Prostate gland (tissue), 2 donors: ENCODE measurements around the gene FRYL. TPM values are rescaled to one million over a fixed set of nuclear protein-coding genes. Genes with fewer than 3 reads are reported as not detected.

ENCODE experiments used
- DNase-seq: peaks from one replicate; pipeline ENCODE4 v3.0.0-alpha.2; 2019; ENCODE audit warnings: low spot score
- H3K27ac ChIP-seq, 2 donors: fragments of 200-600 bp; sonication (generic); 2 replicates each; pipeline ENCODE4 v1.5.1; 2017 to 2019
- H3K27me3 ChIP-seq: fragments of 200-600 bp; sonication (generic); replicated peaks from 2 replicates; pipeline ENCODE4 v1.5.1; 2019; ENCODE audit not compliant: insufficient read depth
- H3K36me3 ChIP-seq, 2 donors: fragments of 200-600 bp; sonication (generic); 1 replicate in 1 of 2; 2 replicates in 1 of 2; pipeline versions ENCODE4 v1.5.1 to v1.8.1; 2017 to 2019
- H3K4me1 ChIP-seq: fragments of 200-600 bp; sonication (generic); replicated peaks from 2 replicates; pipeline ENCODE4 v1.5.1; 2019
- H3K4me3 ChIP-seq, 2 donors: fragments of 200-600 bp; sonication (generic); 2 replicates each; pipeline ENCODE4 v1.5.1; 2017 to 2019
- H3K9me3 ChIP-seq: fragments of 200-600 bp; sonication (generic); 2 replicates; pipeline ENCODE4 v1.5.1; 2017
- POLR2A ChIP-seq: fragments of 450-650 bp; IDR thresholded peaks from one replicate; pipeline ENCODE4 v1.6.1; 2016; ENCODE audit warnings: antibody characterized with exemption, mild to moderate bottlenecking
- POLR2AphosphoS5 ChIP-seq: sonication (generic); formaldehyde crosslinking; IDR thresholded peaks from one replicate; pipeline ENCODE4 v1.6.1; 2017; ENCODE audit warnings: antibody characterized with exemption
- WGBS: methylation state at CpG from one replicate; pipeline ENCODE4 v1.1.5; 2018; 5-methylcytosine and 5-hydroxymethylcytosine counted together
- intact Hi-C: fragments of 100-400 bp; cut with DNase I; formaldehyde crosslinking; loops from one replicate; pipeline ENCODE4 v1.14.2; 2022
- total RNA-seq, 2 donors: library from RNA; depleted of rRNA; stranded (reverse); fragments of >200 nt; gene quantifications; one replicate each; pipeline ENCODE4 v1.1.0, GENCODE V29; 2016
- TF ChIP-seq, protein P1 (sequence below), 4 experiments: fragments of 200-600 bp in 2 of 4; fragments of 450-650 bp in 2 of 4; sonication (generic) in 2 of 4; IDR thresholded peaks; 1 replicate in 3 of 4; 2 replicates in 1 of 4; pipeline ENCODE4 v1.5.1; 2016 to 2019; ENCODE audit warnings: antibody characterized with exemption in 4 of 4, mild to moderate bottlenecking in 2 of 4, moderate library complexity in 2 of 4

FRYL gene
- total RNA-seq, 2 donors from 2014 or later: 40.0 to 47.6 TPM

DNA sequence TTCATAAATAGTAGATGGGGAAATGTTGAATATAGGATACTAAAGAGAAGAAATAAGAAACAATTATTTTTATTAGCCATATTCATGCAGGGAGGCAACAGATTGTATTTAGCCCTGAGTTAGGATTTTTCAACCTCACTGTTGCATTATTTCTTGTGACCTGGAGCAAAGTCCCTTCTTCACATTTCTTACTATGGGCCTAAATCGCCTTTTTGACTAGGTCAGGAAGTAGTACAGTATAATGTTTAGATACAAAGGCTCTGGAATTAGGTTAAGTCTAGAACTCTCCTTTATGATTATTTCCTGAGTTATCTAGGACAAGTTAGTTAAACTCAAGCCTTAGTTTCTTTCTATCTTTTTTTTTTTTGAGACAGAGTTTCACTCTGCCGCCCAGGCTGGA, 88.0 kb downstream of the FRYL start:
- no peak for DNase-seq

GRCh38 chr4:48688953-48689352, 91.1 kb downstream of the FRYL start:
- Histone ChIP-seq H3K27me3 (no peaks in the 10 kb centered on the region), H3K4me3 (no peak overlapping the region), H3K36me3 (no peaks in the 10 kb centered on the region), H3K27ac (no peak overlapping the region), H3K9me3 (no peaks in the 10 kb centered on the region), H3K4me1 (no peaks in the 10 kb centered on the region)
- TF ChIP-seq, protein P1, sequence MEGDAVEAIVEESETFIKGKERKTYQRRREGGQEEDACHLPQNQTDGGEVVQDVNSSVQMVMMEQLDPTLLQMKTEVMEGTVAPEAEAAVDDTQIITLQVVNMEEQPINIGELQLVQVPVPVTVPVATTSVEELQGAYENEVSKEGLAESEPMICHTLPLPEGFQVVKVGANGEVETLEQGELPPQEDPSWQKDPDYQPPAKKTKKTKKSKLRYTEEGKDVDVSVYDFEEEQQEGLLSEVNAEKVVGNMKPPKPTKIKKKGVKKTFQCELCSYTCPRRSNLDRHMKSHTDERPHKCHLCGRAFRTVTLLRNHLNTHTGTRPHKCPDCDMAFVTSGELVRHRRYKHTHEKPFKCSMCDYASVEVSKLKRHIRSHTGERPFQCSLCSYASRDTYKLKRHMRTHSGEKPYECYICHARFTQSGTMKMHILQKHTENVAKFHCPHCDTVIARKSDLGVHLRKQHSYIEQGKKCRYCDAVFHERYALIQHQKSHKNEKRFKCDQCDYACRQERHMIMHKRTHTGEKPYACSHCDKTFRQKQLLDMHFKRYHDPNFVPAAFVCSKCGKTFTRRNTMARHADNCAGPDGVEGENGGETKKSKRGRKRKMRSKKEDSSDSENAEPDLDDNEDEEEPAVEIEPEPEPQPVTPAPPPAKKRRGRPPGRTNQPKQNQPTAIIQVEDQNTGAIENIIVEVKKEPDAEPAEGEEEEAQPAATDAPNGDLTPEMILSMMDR (IDR thresholded peaks at IDR 0.05): no peak
- TF ChIP-seq POLR2AphosphoS5 (no peak), POLR2A (no peak)
- WGBS: 94% methylated on average over 1 of the region's 1 CpG
- no peak for DNase-seq
- intact Hi-C loops: no loop called here

More for the DNA sequence above, 88.0 kb downstream of the FRYL start:
- Histone ChIP-seq H3K27me3 (no peaks in the 10 kb centered on the region), H3K4me1 (no peaks in the 10 kb centered on the region), H3K36me3 (no peaks in the 10 kb centered on the region), H3K27ac (no peak overlapping the region), H3K4me3 (no peak overlapping the region), H3K9me3 (no peaks in the 10 kb centered on the region)
- intact Hi-C loops: no loop called here
- TF ChIP-seq POLR2AphosphoS5 (no peak), POLR2A (no peak)
- TF ChIP-seq, protein P1 (IDR thresholded peaks at IDR 0.05): no peak
- WGBS: 95% methylated on average over 2 of the region's 2 CpGs

GRCh38 chr4:48687313-48688051, 92.6 kb downstream of the FRYL start:
- TF ChIP-seq POLR2A: no peak
- no peak for TF ChIP-seq POLR2AphosphoS5
- TF ChIP-seq, protein P1 (IDR thresholded peaks at IDR 0.05): no peak
- Histone ChIP-seq H3K27ac (no peak overlapping the region), H3K36me3 (no peaks in the 10 kb centered on the region), H3K27me3 (no peaks in the 10 kb centered on the region), H3K9me3 (no peaks in the 10 kb centered on the region), H3K4me1 (no peaks in the 10 kb centered on the region), H3K4me3 (no peak overlapping the region)
- WGBS: 74% methylated on average over 10 of the region's 10 CpGs
- intact Hi-C loops: no loop called here
- DNase-seq: no peak

- Histone ChIP-seq H3K27me3 (no peaks in the 10 kb centered on the region), H3K27ac (no peak overlapping the region), H3K4me3 (no peak overlapping the region), H3K4me1 (no peaks in the 10 kb centered on the region), H3K36me3 (no peaks in the 10 kb centered on the region), H3K9me3 (no peaks in the 10 kb centered on the region)
- no peak for TF ChIP-seq POLR2AphosphoS5
- TF ChIP-seq, protein P1 (IDR thresholded peaks at IDR 0.05): no peak
- no peak for TF ChIP-seq POLR2A
- no peak for DNase-seq
- WGBS: 90% methylated on average over 3 of the region's 3 CpGs
- intact Hi-C loops: no loop called here
Measured at GRCh38 chr4:48686369-48686768, 93.7 kb downstream of the FRYL start.
